Renal pelvis (tissue), 4 donors: ENCODE data around the gene TENT4A. TPM values are rescaled to one million over a fixed set of nuclear protein-coding genes. Genes with fewer than 3 reads are reported as not detected.

ENCODE experiments used
- DNase-seq: peaks from one replicate; pipeline ENCODE4 v3.0.0-alpha.2; 2013
- polyA plus RNA-seq, 3 donors: library from polyadenylated mRNA; unstranded; fragments of 120-200 nt; gene quantifications; one replicate each; pipeline ENCODE4 v1.2.1, GENCODE V29; 2013; ENCODE audit not compliant: insufficient read length in 3 of 3

TENT4A gene
- polyA plus RNA-seq, 3 donors, result 23.6 to 34.4 (median 30.9) TPM

DNA sequence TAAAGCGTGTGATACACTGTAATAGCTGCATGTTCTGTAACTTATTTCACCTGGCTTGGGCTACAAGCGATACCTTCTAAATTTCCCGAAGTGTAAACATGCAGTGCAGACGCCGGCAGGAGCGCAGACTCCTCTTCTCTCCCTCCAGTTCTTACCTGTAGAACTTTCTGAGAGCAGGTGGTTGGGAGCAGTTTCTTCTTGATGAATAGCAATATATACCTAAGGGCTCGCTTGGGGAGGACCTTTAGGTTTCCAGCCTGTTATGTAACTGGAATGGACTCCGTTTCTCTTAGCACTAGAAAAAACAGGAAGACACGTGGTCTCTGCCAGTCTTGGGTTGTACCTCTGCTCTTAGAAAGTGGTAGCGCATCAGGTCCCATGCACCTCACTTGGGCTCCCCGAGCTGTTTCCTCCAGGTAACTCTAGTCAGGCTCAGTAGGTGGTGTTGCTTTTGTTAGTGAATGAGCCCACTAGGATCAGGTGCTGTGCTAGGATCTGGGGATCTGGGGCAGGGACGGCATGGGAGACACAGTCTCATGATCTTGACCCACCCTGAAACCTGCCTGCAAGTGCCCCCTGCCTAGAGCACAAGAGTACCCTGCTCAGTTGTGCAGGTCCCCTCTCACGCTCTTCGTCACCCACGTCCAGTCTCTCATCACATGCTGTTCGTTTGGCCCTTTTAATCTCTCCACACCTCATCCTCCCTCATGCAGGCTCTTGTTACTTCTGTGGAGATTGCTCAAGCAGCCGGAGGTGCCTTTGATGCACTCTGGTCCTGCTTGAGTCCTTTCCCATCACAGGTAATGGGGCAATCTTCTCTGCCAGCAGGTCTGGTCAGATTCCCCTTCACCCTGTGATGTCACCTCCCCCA lies 2.8 kb downstream of the TENT4A start:
- DNase-seq, result no peak

DNA sequence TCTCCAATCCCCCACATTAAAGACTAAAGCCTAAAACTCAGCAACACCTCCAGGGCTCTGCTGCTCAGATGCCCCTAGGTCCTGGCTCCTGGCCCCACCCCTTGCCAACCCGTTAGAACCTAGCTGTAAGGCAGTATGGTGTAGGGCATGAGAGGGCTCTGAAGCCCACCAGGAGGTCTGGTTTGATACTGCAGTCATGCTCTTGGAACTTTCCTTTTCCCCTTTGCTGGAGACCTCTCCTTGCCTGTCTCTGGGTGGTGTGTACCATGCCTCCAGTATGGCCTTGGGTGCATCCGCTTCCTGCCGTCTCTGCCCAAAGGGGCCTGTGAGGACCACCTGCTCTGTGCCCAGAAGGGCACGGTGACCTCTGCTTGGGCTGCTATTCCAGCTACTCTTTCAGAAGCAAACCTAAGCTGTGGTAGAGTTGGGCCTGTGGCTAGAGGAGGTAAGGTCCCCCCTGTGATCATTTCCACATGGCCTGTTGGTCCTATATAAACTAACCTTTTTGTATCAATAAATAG lies 3.5 kb downstream of the TENT4A start:
- DNase-seq, result no peak

DNA sequence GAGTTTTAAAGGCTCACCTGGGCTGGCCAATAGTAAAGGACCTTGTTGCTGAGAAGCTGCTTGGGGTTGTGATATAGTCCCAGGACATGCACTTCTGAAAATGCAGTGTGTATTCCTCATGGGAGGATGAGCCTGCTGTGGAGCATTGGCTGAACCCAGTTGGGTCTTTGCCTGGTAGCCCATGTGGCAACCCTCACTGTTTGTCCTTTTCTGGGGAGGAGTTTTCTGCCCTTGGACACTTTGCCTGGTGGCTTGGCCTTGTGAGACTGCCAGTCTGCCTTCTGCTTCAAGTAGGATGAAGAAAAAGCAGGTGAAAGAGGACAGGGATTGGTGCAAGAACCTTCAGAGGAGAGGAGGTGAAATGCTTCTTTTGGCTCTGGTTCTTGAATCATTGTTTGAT lies 4.0 kb downstream of the TENT4A start:
- DNase-seq, result no peak

DNA sequence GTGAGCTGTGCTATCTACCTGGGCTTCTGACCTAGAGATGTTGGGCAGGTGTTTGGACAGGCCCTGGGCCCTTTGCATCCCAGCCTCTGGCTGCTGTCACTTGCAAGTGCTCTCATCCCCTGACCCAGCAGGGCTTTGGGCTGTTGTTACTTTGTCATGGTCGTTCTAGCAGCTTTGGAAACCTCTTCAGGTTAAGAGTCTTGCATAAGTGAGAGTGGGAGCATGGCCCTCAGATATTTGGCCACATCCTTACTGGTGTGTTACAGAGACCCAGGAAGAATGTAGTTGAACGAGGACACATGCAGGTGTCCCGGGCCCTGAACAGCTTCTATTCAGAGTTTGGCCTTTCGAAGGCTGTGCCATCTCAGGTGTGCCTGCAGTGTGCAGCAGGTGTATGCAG lies 4.5 kb downstream of the TENT4A start:
- DNase-seq, result no peak

DNA sequence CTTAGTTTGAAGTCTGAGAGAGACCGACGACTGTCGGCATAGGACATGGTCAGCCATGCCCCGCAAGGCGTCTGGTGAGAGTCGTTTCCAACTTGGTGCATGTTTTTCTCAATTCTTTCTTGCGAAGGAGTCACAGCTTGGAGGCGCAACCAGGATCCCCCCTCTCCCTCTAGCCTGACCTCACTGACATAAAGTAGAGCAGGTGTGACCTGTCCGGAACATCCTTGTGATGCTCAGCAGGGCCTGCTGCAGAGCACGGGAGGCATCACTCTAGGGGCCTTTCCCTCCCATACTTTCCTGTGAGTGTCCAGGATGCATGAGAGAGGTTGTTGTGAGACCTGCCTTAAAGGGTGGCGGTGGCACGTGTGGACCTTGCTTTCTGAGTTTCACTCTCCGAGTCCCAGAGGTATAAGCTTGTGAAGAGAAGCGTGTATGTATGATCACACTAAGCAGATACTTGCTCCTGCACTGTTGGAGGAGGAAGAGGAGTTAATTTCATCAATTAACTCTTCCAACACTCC lies 5.0 kb downstream of the TENT4A start:
- DNase-seq, result no peak

DNA sequence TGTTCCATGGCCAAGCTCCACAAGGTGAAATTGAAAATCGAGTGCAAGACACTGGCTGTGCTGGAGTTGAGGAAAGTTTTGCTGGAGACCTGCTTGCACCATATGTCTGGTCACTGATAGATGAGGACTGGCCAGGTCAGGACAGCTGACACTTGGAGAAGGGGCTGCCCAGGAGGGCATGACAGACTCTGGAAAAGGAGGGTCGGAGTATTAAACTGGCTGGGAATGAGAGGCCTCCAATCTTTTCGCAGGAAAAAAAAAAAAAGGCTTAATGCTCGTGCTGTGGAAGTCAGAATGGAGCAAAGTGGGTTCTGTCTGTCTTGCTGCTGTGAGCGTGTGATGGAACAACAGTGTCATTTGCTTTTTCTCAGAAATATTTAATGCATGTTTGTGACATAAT lies 5.5 kb downstream of the TENT4A start:
- no peak for DNase-seq

DNA sequence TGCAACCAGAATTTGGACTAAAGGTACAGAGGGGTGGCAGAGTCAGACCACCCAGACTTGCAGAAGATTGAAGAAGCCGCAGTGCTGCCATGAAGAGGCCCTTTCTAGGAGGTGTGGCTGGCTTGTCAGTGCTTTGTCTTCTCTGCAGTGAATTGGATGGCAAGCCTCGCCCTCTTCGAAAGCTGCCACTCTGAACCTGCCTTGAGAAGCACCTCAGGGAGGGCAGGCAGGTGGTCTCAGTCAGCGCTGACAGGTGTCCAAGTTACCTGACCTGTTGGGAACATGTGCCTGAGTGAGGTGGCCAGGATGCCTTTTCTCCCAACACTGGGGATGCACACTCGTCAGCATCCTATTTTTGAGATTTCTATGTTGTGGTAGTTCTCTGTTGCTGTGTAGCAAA lies 6.2 kb downstream of the TENT4A start:
- no peak for DNase-seq

DNA sequence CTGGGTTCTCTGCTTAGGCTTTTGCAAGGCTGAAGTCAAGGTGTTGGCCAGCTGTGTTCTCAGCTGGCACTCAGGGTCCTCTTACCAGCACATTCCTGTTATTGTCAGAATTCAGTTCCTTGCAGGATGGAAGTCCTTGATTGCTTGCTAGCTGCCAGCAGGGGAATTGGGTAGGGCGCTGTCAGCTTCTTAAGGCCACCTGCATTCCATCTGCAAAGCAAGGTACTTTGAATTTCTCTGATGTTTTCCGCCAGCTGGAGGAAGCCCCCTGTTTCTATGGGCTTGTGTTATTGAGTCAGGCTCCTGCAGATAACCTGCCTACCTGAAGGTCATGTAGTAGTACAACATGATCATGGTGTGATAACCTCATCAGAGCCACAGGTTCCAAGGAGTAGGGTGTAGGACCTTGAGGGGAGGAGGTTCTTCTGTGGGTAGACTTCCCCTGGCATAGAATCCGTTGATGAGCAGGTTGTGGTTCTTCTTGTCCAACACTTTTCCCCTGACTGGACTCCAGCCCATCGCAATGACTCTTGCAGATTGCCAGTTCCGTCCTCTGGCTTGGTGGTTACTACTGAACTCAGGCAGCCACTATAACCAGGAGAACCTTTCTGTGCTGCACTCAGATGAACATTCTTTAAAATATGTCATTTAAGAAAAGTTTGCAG lies 6.8 kb downstream of the TENT4A start:
- DNase-seq, result no peak

DNA sequence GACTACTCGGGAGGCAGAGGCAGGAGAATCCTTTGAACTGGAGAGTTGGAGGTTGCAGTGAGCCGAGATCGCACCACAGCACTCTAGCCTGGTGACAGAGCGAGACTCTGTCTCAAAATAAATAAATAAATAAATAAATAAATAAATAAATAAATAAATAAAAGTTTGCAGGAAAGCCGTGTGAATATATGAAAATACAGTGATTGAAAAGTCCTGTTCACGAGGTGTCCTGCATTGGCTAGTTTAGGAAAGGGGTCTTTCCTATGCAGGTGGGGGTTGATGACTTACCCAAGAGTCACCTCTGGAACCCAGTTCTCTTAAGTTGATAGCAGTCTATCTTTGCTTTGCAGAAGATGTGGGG lies 7.3 kb downstream of the TENT4A start:
- no peak for DNase-seq

DNA sequence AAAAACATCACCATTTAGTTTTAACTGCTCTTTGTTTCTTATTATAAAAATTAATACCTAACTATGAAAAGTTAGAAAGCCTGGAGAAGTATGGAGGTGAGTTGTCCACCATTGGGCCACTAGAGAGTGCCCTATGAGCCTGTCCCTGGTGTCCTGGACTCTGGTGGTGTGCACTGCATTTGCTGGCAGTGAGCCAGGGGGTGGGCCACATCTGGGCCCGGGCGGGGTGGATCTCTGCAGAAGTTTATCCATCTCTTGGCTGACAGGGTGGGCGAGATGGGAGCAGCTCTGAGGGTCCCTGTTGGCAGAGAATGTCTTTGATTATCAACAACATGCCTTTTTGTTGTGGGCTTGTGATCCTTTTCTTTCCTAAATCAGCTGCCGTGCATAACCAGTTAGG lies 8.2 kb downstream of the TENT4A start:
- DNase-seq, result no peak

DNA sequence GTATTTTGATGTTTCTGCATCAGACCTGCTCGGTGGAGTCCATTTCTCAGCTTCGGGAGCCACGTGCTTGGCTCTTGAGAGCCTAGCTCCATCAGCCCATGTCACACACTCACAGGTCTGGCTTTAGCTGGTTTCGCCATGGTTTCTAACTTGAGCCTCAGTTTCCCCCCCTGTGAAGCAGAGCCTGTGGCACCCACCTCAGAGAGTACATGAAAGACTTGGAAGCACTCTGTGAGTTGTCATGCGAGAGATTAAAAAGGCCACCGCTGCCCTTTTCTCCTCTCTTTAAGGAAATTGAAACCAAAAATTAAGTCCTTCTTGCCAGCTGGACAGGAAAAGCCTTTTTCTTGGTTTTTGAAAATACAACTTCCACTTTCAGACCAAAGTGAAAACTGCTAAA lies 8.8 kb downstream of the TENT4A start:
- DNase-seq, result no peak

DNA sequence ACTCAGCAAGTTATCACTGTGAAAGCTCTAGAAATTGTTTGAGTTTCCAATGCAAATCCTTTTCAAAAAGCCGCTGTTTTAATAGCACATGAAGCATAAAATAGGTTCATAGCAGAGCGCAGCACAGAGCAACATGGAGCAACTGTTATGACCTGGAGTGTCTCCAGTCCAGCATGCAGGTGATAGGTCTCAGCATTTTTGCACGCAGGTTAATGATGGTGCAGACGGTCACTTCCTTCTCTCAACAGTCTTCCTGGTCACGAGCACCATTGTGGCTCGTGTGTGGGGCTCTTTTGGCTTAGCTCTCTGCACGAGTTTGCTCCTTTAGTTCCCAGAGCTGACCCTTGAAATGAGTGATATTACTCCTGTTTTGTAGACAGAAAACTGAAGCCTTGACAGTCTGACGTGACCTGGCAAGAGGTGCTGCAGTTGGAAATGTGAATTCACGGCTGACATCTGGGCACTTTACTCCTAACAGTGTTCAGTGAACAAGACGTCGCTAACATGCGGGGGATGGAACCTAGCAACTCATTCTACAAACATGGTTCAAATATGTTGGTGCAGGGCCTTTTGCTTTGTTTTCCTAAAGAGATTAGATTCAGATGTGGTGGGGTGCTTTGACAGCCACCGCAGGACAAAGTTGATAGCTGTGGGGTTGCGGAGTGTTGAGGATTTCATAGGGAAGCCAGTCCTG lies 10.0 kb downstream of the TENT4A start:
- no peak for DNase-seq

DNA sequence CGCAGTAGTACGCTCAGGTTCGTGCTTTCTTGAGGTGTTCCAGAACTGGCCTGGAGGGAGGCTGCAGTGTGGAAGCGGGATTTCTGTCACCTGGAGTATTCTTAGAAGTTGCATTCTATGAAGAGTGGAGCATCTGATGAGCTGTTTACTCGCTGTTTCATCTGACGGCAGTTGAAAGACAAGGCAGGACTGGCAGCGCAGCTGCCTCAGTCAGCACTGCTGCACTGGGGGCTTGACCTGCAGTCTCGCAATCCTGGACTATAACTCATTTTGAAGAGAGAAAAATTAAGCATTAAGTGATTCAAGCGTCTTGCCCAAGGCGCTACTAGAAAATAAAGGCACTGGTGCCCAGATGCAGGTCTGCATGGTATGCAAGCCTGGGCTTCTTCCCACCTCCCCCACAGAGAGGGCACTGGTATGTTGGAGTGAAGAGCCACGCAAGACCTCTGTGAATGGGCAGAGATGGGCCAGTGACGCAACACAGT lies 10.6 kb downstream of the TENT4A start:
- DNase-seq, result no peak

DNA sequence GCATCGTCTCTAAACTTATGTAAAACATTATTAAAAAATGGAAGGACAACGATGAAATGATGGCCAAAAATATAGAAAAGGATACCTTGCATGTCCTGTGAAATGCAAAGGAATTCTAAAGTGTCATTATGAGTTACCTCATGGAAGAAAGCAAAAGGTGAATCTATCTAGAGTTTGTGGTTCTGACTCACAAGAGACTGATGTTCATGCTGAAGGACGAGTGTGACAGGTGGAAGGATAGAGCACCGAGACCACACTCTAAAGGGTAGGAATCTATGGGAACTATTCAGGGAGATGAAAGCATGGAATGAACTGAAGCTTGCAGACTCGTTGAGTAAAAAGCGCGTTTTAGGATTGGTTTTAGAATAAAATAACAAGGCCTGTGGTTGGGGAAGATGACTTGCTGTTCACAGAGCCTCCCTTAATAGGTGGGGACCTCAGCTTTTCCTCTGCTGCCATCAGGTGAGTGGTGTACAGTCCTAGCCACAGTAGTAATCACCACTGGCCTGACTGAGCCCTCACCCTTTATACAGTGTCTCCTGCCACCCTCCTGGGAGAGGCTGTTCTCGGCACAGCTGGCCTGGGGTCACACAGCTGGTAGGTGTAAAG lies 11.2 kb downstream of the TENT4A start:
- DNase-seq, result no peak

DNA sequence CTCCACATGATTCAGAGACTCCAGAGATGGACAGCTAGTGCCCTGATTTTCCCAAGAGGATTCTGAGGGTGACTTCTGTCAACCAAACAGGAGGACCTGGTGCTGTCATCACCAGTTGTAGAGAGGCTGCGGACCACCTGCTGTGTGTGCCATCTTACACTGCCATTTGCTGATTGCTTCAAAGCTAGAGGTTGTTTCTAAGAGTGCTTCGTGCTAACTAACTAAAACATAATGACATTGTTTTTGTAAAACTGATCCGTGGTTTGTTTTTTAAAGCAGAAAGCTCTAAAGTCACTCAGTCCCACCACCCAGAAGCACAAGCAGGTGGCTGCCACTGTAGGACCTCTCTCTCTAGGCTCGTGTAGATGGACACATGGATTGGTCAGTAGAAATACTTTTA lies 12.2 kb downstream of the TENT4A start:
- no peak for DNase-seq

DNA sequence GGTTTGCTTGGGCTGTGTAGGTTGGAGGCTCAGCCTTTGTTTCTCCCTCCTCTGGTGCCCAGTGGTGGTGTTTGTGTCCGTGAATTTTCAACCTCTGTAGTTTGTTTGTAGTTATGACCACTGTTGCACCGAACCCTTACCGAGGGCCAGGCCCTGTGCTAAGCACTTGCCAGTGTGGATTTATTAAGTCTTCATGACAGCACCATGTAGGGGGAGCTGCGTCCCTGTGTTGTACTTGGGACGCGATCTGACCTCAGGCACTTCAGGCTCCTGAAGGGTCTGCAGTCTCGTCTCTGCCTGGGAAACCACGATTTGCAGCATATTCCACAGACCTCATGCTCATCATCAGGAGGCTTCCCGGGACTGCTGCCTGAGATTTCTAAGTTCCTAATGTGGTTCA lies 12.8 kb downstream of the TENT4A start:
- DNase-seq, result no peak

DNA sequence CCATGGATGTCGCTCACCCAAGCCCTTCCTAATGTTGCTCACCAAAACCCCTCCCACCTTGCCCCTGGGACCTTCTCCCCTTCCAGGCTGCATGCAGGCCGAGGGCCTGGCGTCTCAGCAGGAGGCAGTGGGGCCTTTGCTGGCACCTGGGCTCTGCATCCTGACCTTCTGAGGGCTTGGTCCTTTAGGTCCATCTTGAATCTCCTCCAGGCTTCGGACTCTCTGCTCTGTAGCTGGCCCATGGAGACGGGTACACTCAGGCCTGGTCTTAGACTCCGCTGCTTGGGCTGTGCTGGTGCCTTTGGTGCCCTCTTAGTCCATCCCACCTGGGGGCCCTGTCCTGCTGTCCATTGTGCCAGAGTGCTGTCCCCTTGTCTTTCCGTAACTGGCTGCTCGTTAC lies 14.0 kb downstream of the TENT4A start:
- DNase-seq, result no peak

DNA sequence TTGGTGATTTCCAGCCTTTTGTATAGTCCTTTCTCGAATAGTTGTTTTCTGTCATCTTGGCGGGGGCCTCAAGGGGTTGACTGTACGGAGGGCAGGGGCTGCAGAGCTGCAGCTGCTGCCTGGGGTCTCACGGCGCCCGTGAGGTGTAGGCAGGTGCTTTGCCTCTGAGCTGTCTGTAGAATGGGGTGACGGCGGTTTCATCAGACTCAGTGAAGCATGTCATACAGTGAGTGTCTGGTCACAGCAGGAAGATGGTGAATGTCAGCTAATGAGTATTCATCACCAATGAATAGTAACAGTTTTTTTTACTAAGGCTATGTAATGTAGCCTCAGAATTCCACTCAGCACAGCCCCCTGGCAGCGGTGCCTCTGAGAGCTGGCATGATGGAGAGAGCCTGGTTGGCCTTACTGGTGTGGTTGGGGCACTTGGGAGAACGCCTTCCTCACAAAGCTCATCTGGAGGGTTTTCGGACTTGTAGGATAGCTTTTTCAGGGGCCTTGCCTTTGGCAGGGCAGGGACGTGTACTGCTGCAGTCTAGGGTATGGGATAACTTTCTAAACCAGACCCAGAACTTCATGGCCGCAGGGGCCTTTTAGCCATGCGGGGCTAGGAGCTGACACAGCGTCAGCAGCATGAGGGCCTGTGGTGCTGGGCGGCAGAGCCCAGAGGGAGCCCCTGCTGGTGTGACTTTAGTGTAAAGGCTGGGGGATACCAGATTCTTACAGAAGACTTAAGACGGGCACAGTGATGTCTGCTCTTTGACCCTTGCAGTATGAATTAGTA lies 15.0 kb downstream of the TENT4A start:
- DNase-seq, result no peak

DNA sequence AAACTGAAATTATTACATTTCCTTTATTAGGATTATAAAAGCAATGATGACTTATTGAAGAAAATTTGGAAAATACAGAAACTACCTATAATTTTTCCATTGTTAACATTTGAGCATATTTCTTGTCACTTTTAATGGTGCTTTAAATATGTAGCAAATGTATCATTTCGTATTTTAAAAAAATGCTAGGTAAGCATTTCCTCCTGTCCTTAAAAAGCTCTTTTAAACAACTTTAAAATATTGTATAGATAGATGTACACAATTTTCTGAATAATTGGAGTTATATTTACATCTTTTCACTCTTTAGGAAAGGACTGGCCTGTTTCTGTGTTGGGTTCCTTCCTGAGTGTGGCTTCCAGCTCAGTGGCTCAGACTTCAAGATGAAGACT lies 15.6 kb downstream of the TENT4A start:
- DNase-seq, result no peak

DNA sequence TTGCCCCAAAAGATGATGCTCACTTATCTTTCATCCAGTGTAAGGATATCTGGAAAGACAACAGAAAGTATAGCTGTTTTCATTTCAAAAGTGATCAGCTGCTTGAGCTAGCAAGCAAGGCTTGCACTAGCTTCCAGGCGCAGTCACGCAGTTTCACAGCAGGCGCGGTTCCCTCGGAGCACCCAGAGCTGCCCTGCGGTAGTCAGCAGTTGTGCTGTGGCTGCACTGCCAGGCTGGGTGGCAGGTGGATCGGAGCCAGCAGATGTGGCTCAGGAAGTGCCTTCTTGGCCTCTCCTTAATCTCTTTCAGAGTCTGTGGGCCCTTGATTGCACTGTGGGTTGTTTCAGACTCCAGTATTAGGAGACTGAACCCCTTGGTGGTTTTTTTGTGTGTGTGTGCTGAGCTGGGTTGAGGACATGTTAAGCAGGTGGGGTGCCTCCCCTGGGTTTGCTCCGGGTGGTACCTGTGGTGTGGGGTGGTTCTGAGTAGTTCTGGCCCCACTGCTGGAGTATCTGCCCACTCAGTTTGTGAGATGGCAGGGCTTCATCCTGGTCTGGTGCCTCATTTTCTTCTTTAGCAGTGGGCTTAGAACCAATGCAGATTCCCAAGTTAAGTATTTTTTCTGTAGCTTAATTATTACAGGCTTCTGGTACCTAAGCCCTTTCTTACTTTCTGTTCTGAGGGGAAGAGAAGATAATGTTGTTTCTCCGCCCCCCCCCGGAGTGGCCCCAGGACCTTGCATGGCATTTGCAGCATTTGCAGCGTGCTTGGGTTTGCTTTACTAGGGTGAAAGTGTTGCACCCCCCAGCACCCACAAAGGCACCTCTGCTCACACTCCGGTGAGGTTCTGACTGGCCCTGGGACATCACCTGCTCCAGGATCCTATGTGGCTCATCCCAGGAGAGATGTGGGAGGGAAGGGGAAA lies 16.4 kb downstream of the TENT4A start:
- no peak for DNase-seq
